ENCODE data around the gene NIPA2.

The NIPA2 gene

DNA sequence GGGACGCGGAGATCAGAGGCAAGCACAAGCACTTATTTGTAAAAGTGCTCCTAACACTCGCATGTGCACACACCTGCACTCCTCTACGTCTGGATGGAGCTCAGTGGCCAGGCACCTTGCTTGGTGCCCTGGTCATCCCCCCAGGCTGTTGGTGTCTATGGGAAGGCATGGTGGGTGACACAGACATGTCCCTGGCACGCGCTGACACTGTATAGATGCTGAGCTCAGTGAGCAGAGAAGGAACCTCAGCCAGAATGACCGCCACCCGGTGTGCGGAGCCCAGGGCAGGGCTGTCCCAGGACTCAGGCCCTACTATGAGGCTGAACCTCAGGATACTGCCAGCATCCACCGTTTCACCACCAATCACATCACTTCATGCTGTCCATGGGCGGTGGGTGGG, 64.5 kb downstream of the NIPA2 start:
- DNase-seq (ENCODE audit: low read depth): no peak

GRCh38 chr15:22903427-22903826, 65.0 kb downstream of the NIPA2 start:
- no peak for DNase-seq (ENCODE audit: low read depth)

GRCh38 chr15:22903961-22904534, 65.6 kb downstream of the NIPA2 start:
- no peak for DNase-seq (ENCODE audit: low read depth)

- no peak for DNase-seq (ENCODE audit: low read depth)
Measured at GRCh38 chr15:22904736-22905135, 66.3 kb downstream of the NIPA2 start.

- DNase-seq (ENCODE audit: low read depth): no peak
Measured at GRCh38 chr15:22907161-22907950, 68.9 kb downstream of the NIPA2 start.

DNA sequence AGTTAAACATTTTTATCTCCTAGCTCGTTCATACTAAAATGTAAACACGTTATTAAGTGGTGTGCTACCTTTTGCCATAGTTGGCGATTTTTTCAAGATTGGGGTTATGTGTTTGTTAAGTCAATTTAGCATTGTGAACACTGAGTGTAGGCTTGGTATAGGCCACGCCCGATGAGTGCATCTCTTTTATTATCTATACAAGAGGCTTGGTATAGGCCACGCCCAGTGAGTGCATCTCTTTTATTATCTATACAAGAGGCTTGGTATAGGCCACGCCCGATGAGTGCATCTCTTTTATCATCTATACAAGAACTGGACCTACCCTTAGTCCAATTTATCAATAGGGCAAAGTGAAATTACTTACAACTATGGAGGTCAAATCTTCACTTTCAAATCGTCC, 70.4 kb downstream of the NIPA2 start:
- no peak for DNase-seq (ENCODE audit: low read depth)

DNA sequence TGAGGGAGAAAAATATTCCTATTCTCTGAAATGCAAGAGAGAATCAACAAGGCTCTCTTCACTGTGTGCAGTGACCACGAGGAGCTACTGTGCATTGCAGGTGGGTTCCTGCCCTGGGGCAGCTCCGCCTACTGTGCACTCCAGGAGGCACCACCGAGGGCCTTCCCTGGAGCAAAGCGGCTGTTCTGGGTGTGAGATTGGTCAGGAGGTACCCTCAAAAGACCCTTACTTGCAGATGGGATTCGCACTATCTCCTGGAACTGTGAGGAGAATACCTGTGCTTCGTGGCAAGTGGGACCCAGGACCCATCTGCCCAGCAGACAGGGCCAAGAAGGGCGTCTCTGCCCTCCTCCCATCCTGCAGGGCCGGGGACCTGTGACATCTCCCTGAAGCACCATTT, 72.8 kb downstream of the NIPA2 start:
- no peak for DNase-seq (ENCODE audit: low read depth)

DNA sequence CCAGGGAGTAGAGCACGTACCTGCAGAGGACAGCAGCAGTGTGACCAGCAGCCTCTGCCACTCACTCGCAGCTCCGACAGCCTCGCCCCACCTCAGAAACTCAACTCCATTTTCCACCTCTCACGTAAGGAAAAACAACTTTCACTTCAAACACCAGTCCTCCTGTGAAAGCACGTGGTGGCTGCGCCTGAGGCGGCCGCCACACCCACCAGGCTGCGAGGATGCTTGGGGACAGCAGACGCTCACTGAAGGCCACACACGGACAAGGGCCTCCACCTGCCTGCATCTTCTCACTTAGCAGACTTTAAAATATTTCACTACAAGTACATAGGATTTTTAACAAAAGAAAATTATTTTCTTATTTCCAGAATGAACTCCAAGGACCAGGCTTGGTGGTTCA, 73.8 kb downstream of the NIPA2 start:
- no peak for DNase-seq (ENCODE audit: low read depth)

GRCh38 chr15:22913646-22914380, 75.3 kb downstream of the NIPA2 start:
- DNase-seq (ENCODE audit: low read depth): no peak

DNA sequence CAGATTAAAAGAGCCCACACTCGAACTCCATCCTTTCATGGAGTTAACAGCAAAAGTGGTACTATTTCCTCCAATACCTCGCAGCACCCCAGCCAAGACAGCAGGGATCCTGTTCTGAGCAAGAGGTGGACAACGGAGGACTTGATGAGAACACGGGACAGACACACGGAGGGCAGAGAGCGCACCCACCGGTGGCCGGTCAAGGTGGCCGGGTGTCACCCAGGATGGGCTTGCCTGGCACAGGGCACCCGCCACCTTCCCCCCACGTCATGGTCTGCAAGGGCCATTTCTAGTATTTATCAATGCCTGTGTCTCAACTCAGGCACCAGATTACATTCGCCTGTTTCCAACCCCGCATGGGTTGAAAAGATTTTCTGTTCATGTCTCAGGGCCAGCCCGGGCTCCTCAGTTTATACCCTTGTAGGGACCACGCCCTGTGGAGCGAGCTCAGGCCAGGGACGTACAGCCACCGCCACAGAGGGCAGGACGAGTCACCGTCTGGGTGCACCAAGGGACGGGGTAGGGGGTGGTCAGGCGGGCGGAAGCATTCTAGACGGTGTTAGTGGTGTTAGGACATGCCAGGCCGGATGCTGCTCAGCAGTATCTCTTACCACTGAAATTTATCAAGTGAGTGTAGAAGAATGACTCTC, 77.5 kb downstream of the NIPA2 start:
- no peak for DNase-seq (ENCODE audit: low read depth)

GRCh38 chr15:22916606-22917350, 78.3 kb downstream of the NIPA2 start:
- DNase-seq (ENCODE audit: low read depth): no peak

DNA sequence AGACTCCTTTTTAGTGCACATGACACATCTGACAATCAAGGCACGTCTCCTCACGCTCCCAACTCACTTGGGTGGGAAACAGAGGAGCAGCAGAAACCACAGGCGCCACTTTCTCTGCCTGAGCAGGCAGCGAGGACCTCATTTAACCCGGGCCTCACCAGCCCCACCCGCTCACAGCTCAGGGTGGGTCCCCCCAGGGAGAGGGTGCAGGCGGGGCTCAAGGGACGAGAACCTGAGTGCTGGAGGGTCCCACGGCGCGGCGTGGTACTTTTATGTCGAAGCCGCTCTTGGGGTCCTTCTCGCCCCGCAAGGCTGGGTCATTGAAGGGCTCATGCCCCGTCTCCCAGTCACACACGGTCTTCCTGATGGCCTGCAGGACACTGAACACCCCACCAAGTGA, 79.1 kb downstream of the NIPA2 start:
- DNase-seq (ENCODE audit: low read depth): no peak
